ENCODE results near the gene MACROD2. TPM values are rescaled to one million over a fixed set of nuclear protein-coding genes. Genes with fewer than 3 reads are reported as not detected.

Gene MACROD2
- total and polyA plus RNA-seq, 4 donors = 0.66 to 10.5 (median 3.3) TPM

DNA sequence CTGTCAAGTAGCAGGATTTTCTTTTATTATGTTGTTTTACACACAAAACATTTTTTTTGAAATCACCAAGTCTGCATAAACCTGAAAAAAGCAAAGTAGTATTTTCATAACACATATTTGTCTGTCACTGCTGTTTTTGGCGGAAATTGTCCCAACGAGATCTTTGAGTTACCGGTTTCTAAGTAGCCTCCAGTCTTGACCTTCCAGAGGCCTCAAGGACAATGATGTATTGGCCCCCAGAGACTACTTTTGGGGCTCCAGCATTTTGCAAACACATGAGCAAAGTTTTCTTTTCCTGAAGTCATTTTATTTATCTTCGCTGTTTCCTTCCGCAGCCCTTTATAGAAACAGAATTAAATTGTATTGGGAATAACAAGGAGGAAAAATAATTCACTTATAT, 1715.3 kb downstream of the MACROD2 start (continued):
- TF ChIP-seq, protein P1, sequence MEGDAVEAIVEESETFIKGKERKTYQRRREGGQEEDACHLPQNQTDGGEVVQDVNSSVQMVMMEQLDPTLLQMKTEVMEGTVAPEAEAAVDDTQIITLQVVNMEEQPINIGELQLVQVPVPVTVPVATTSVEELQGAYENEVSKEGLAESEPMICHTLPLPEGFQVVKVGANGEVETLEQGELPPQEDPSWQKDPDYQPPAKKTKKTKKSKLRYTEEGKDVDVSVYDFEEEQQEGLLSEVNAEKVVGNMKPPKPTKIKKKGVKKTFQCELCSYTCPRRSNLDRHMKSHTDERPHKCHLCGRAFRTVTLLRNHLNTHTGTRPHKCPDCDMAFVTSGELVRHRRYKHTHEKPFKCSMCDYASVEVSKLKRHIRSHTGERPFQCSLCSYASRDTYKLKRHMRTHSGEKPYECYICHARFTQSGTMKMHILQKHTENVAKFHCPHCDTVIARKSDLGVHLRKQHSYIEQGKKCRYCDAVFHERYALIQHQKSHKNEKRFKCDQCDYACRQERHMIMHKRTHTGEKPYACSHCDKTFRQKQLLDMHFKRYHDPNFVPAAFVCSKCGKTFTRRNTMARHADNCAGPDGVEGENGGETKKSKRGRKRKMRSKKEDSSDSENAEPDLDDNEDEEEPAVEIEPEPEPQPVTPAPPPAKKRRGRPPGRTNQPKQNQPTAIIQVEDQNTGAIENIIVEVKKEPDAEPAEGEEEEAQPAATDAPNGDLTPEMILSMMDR (IDR thresholded peaks at IDR 0.05; ENCODE audit: low read depth, low read length, missing input control) = no peak

DNA sequence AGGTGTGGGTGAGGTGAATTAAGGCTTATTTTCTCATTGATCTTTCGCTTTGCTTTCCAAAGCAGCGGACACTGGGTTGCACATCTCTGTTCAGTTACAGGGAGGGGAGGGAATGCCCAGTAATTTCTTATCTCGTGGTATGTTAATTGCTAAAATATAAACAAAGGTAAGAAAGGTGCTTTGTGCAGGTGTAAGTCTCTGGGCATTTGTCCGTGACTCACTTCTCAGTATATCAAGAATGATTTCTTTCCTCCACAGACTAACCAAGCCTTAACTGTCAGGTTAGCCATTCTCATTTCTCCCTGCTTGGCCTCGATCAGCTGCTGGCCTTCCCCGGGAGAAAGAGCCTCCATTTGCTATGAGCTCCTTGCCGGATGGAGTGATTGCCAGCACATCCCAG, 1715.9 kb downstream of the MACROD2 start:
- Histone ChIP-seq H3K36me3 (ENCODE audit: control insufficient read depth in 4 of 4, insufficient read depth in 3 of 4, low read depth in 1 of 4, low read length in 3 of 4) (no peaks in the 10 kb centered on the region), H3K9me3 (ENCODE audit: control insufficient read depth in 4 of 4, low read length in 3 of 4) (no peaks in the 10 kb centered on the region), H3K9ac (ENCODE audit: low read depth in 1 of 2, low read length in 2 of 2) (no peak overlapping the region), H3K4me3 (ENCODE audit: low read depth in 1 of 3, low read length in 3 of 3) (no peak overlapping the region), H3K27ac (ENCODE audit: low read depth in 1 of 2, low read length in 2 of 2) (no peak overlapping the region), H3K4me1 (ENCODE audit: control insufficient read depth in 4 of 4, insufficient read depth in 4 of 4, low read length in 3 of 4) (no peaks in the 10 kb centered on the region), H3K27me3 (ENCODE audit: control insufficient read depth in 4 of 4, insufficient read depth in 4 of 4, low read length in 3 of 4) (no peaks in the 10 kb centered on the region)
- TF ChIP-seq, protein P2, sequence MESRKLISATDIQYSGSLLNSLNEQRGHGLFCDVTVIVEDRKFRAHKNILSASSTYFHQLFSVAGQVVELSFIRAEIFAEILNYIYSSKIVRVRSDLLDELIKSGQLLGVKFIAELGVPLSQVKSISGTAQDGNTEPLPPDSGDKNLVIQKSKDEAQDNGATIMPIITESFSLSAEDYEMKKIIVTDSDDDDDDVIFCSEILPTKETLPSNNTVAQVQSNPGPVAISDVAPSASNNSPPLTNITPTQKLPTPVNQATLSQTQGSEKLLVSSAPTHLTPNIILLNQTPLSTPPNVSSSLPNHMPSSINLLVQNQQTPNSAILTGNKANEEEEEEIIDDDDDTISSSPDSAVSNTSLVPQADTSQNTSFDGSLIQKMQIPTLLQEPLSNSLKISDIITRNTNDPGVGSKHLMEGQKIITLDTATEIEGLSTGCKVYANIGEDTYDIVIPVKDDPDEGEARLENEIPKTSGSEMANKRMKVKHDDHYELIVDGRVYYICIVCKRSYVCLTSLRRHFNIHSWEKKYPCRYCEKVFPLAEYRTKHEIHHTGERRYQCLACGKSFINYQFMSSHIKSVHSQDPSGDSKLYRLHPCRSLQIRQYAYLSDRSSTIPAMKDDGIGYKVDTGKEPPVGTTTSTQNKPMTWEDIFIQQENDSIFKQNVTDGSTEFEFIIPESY (IDR thresholded peaks at IDR 0.05) = no peak
- TF ChIP-seq RXRA (IDR thresholded peaks at IDR 0.05) (no peak), NR2F2 (IDR thresholded peaks at IDR 0.05) (no peak), HNF4G (IDR thresholded peaks at IDR 0.05) (no peak), SP1 (IDR thresholded peaks at IDR 0.05) (no peak), YY1 (IDR thresholded peaks at IDR 0.05) (no peak), RAD21 (IDR thresholded peaks at IDR 0.05) (no peak), JUND (IDR thresholded peaks at IDR 0.05) (no peak), TAF1 (conservative IDR thresholded peaks at IDR 0.05) (no peak), HNF4A (conservative IDR thresholded peaks at IDR 0.05) (no peak), EGR1 (IDR thresholded peaks at IDR 0.05; ENCODE audit: low read depth in 2 of 2) (no peak), FOXA2 (IDR thresholded peaks at IDR 0.05) (no peak)
- TF ChIP-seq, protein P1 (IDR thresholded peaks at IDR 0.05; ENCODE audit: low read depth, low read length, missing input control) = no peak
- TF ChIP-seq, protein P3, sequence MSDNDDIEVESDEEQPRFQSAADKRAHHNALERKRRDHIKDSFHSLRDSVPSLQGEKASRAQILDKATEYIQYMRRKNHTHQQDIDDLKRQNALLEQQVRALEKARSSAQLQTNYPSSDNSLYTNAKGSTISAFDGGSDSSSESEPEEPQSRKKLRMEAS (IDR thresholded peaks at IDR 0.05) = no peak
- TF ChIP-seq, protein P4, sequence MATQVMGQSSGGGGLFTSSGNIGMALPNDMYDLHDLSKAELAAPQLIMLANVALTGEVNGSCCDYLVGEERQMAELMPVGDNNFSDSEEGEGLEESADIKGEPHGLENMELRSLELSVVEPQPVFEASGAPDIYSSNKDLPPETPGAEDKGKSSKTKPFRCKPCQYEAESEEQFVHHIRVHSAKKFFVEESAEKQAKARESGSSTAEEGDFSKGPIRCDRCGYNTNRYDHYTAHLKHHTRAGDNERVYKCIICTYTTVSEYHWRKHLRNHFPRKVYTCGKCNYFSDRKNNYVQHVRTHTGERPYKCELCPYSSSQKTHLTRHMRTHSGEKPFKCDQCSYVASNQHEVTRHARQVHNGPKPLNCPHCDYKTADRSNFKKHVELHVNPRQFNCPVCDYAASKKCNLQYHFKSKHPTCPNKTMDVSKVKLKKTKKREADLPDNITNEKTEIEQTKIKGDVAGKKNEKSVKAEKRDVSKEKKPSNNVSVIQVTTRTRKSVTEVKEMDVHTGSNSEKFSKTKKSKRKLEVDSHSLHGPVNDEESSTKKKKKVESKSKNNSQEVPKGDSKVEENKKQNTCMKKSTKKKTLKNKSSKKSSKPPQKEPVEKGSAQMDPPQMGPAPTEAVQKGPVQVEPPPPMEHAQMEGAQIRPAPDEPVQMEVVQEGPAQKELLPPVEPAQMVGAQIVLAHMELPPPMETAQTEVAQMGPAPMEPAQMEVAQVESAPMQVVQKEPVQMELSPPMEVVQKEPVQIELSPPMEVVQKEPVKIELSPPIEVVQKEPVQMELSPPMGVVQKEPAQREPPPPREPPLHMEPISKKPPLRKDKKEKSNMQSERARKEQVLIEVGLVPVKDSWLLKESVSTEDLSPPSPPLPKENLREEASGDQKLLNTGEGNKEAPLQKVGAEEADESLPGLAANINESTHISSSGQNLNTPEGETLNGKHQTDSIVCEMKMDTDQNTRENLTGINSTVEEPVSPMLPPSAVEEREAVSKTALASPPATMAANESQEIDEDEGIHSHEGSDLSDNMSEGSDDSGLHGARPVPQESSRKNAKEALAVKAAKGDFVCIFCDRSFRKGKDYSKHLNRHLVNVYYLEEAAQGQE (IDR thresholded peaks at IDR 0.05) = no peak
- TF ChIP-seq, protein P5, sequence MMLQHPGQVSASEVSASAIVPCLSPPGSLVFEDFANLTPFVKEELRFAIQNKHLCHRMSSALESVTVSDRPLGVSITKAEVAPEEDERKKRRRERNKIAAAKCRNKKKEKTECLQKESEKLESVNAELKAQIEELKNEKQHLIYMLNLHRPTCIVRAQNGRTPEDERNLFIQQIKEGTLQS (IDR thresholded peaks at IDR 0.05) = no peak
- DNase-seq (ENCODE audit: low spot score) = no peak
- 83% methylated on average over 7 of the region's 7 CpGs for WGBS

All from liver (tissue), 9 donors.